Type B pancreatic cell (in vitro differentiated cells): Measurements from ENCODE around the gene STAU1. TPM values are rescaled to one million over a fixed set of nuclear protein-coding genes. Genes with fewer than 3 reads are reported as not detected.

Experiments used
- DNase-seq: peaks from one replicate; pipeline ENCODE4 v3.0.0; 2021; ENCODE audit warnings: mixed read lengths; ENCODE audit not compliant: unreplicated experiment; ENCODE audit errors: extremely low spot score
- H3K27ac Mint-ChIP-seq: 2 replicates; pipeline ENCODE4 v1.8.0; 2021; ENCODE audit warnings: mild to moderate bottlenecking, mixed read lengths
- H3K27me3 Mint-ChIP-seq: 2 replicates; pipeline ENCODE4 v1.8.0; 2021; ENCODE audit warnings: mixed read lengths
- H3K36me3 Mint-ChIP-seq: 2 replicates; pipeline ENCODE4 v1.8.0; 2021; ENCODE audit warnings: mixed read lengths
- H3K4me1 Mint-ChIP-seq: one replicate; pipeline ENCODE4 v1.8.0; 2021; ENCODE audit warnings: mixed read lengths; ENCODE audit not compliant: unreplicated experiment
- H3K4me3 Mint-ChIP-seq: 2 replicates; pipeline ENCODE4 v1.8.0; 2021; ENCODE audit warnings: mild to moderate bottlenecking, mixed read lengths
- H3K9me3 Mint-ChIP-seq: 2 replicates; pipeline ENCODE4 v1.8.0; 2021; ENCODE audit warnings: mixed read lengths
- CTCF ChIP-seq: fragments of 200-600 bp; sonication (generic); conservative IDR thresholded peaks from 2 replicates; pipeline ENCODE4 v1.5.0; 2021; ENCODE audit warnings: antibody characterized with exemption, mild to moderate bottlenecking
- total RNA-seq: library from RNA; stranded (reverse); gene quantifications from 2 replicates; pipeline ENCODE4 v1.2.1, GENCODE V29; 2021; ENCODE audit warnings: low replicate concordance

Gene STAU1
- total RNA-seq, 1 donor from 2014 or later = 79.8 TPM

- Mint-ChIP-seq H3K4me1 (no peaks in the 10 kb centered on the region), H3K27ac (peak overlapping the region; percentile 44), H3K4me3 (no peak overlapping the region), H3K36me3 (peaks cover 21% of the 10 kb centered on the region), H3K9me3 (no peaks in the 10 kb centered on the region), H3K27me3 (no peaks in the 10 kb centered on the region)
- no peak for TF ChIP-seq CTCF
- DNase-seq = no peak
Observed at GRCh38 chr20:49231471-49231870, 43.3 kb upstream of the STAU1 start.

- Mint-ChIP-seq H3K27me3 (no peaks in the 10 kb centered on the region), H3K36me3 (peaks cover 27% of the 10 kb centered on the region), H3K9me3 (no peaks in the 10 kb centered on the region), H3K4me1 (no peaks in the 10 kb centered on the region), H3K27ac (no peak overlapping the region), H3K4me3 (no peak overlapping the region)
- no peak for TF ChIP-seq CTCF
- DNase-seq = no peak
Observed at GRCh38 chr20:49230561-49231133, 42.5 kb upstream of the STAU1 start.

GRCh38 chr20:49230021-49230420, 41.9 kb upstream of the STAU1 start:
- Mint-ChIP-seq H3K9me3 (no peaks in the 10 kb centered on the region), H3K4me3 (no peak overlapping the region), H3K36me3 (peaks cover 27% of the 10 kb centered on the region), H3K27me3 (no peaks in the 10 kb centered on the region), H3K27ac (no peak overlapping the region), H3K4me1 (no peaks in the 10 kb centered on the region)
- no peak for DNase-seq
- TF ChIP-seq CTCF = no peak

GRCh38 chr20:49229381-49229780, 41.2 kb upstream of the STAU1 start:
- Mint-ChIP-seq H3K36me3 (peaks cover 27% of the 10 kb centered on the region), H3K27ac (no peak overlapping the region), H3K27me3 (no peaks in the 10 kb centered on the region), H3K4me3 (no peak overlapping the region), H3K9me3 (no peaks in the 10 kb centered on the region), H3K4me1 (no peaks in the 10 kb centered on the region)
- TF ChIP-seq CTCF = no peak
- no peak for DNase-seq

- no peaks in the 10 kb centered on the region for H3K27me3 Mint-ChIP-seq
- no peaks in the 10 kb centered on the region for H3K4me1 Mint-ChIP-seq
- no peak for TF ChIP-seq CTCF
- no peak for DNase-seq
- no peaks in the 10 kb centered on the region for H3K9me3 Mint-ChIP-seq
- no peak overlapping the region for H3K4me3 Mint-ChIP-seq
- H3K27ac Mint-ChIP-seq = no peak overlapping the region
- H3K36me3 Mint-ChIP-seq = peaks cover 24% of the 10 kb centered on the region
Observed at GRCh38 chr20:49228676-49229075, 40.5 kb upstream of the STAU1 start.

GRCh38 chr20:49225896-49226295, 37.8 kb upstream of the STAU1 start:
- no peaks in the 10 kb centered on the region for H3K9me3 Mint-ChIP-seq
- H3K36me3 Mint-ChIP-seq = peaks cover 14% of the 10 kb centered on the region
- no peak for TF ChIP-seq CTCF
- H3K4me3 Mint-ChIP-seq = no peak overlapping the region
- H3K27ac Mint-ChIP-seq = no peak overlapping the region
- H3K4me1 Mint-ChIP-seq = no peaks in the 10 kb centered on the region
- no peak for DNase-seq
- no peaks in the 10 kb centered on the region for H3K27me3 Mint-ChIP-seq
